H9 (cell line): Measurements from ENCODE around the gene HIPK2. TPM values are rescaled to one million over a fixed set of nuclear protein-coding genes. Genes with fewer than 3 reads are reported as not detected.
A peak's percentile ranks its signal among the peaks of the same experiment; 100 is the strongest.

Experiments
- DNase-seq: peaks from one replicate; pipeline ENCODE4 v3.0.0-alpha.2; 2017
- H2AFZ ChIP-seq: one replicate; pipeline ENCODE4 v1.6.1; 2013; ENCODE audit warnings: mild to moderate bottlenecking, low read length, control low read depth, moderate library complexity
- H2AK5ac ChIP-seq: 2 replicates; pipeline ENCODE4 v1.6.1; 2013; ENCODE audit warnings: low read length, control low read depth, mixed read lengths; ENCODE audit not compliant: insufficient read length
- H2BK120ac ChIP-seq: one replicate; pipeline ENCODE4 v1.6.1; 2013; ENCODE audit warnings: low read depth, mild to moderate bottlenecking, low read length, control low read depth, inconsistent platforms; ENCODE audit not compliant: poor library complexity, severe bottlenecking
- H2BK12ac ChIP-seq: 2 replicates; pipeline ENCODE4 v1.6.1; 2013; ENCODE audit warnings: low read length, control low read depth, mixed read lengths, low read depth; ENCODE audit not compliant: insufficient read length
- H2BK15ac ChIP-seq: 2 replicates; pipeline ENCODE4 v1.6.1; 2013; ENCODE audit warnings: low read depth, low read length, control low read depth
- H2BK20ac ChIP-seq: one replicate; pipeline ENCODE4 v1.6.1; 2013; ENCODE audit warnings: low read depth, mild to moderate bottlenecking, low read length, control low read depth, inconsistent platforms; ENCODE audit not compliant: poor library complexity, severe bottlenecking
- H2BK5ac ChIP-seq: 2 replicates; pipeline ENCODE4 v1.6.1; 2013; ENCODE audit warnings: low read length, control low read depth, mixed read lengths; ENCODE audit not compliant: insufficient read length
- H3K14ac ChIP-seq: 2 replicates; pipeline ENCODE4 v1.6.1; 2013; ENCODE audit warnings: low read length, control low read depth; ENCODE audit not compliant: insufficient read depth
- H3K18ac ChIP-seq: 2 replicates; pipeline ENCODE4 v1.6.1; 2013; ENCODE audit warnings: low read depth, mild to moderate bottlenecking, mixed read lengths, low read length, control low read depth; ENCODE audit not compliant: insufficient read length
- H3K23ac ChIP-seq: 2 replicates; pipeline ENCODE4 v1.6.1; 2013; ENCODE audit warnings: low read length, control low read depth, mixed read lengths, low read depth; ENCODE audit not compliant: insufficient read length
- H3K23me2 ChIP-seq: 2 replicates; pipeline ENCODE4 v1.6.1; 2013; ENCODE audit warnings: low read depth, mild to moderate bottlenecking, mixed read lengths, low read length, control low read depth; ENCODE audit not compliant: insufficient read length, poor library complexity, severe bottlenecking
- H3K27ac ChIP-seq: 2 replicates; pipeline ENCODE4 v1.5.1; 2013; ENCODE audit warnings: low read length, control low read depth, mixed read lengths, low read depth; ENCODE audit not compliant: insufficient read length
- H3K27me3 ChIP-seq: 2 replicates; pipeline ENCODE4 v1.6.1; 2013; ENCODE audit warnings: low read length, control low read depth, inconsistent platforms; ENCODE audit not compliant: insufficient read depth
- H3K4ac ChIP-seq: 2 replicates; pipeline ENCODE4 v1.6.1; 2013; ENCODE audit warnings: low read depth, mild to moderate bottlenecking, control low read depth, inconsistent platforms, low read length, moderate library complexity
- H3K4me1 ChIP-seq: 2 replicates; pipeline ENCODE4 v1.6.1; 2013; ENCODE audit warnings: low read length, control low read depth, inconsistent platforms; ENCODE audit not compliant: insufficient read depth
- H3K4me2 ChIP-seq: 2 replicates; pipeline ENCODE4 v1.6.1; 2013; ENCODE audit warnings: low read length, control low read depth, mixed read lengths; ENCODE audit not compliant: insufficient read length, insufficient read depth
- H3K56ac ChIP-seq: 2 replicates; pipeline ENCODE4 v1.6.1; 2013; ENCODE audit warnings: low read depth, mild to moderate bottlenecking, mixed read lengths, low read length, control low read depth; ENCODE audit not compliant: insufficient read length
- H3K79me1 ChIP-seq: 2 replicates; pipeline ENCODE4 v1.6.1; 2013; ENCODE audit warnings: low read depth, mild to moderate bottlenecking, moderate library complexity, low read length, control low read depth, inconsistent platforms; ENCODE audit not compliant: insufficient read depth, poor library complexity, severe bottlenecking
- H3K79me2 ChIP-seq: 2 replicates; pipeline ENCODE4 v1.6.1; 2013; ENCODE audit warnings: low read length, control low read depth, inconsistent platforms; ENCODE audit not compliant: insufficient read depth
- H3K9ac ChIP-seq: 2 replicates; pipeline ENCODE4 v1.6.1; 2013; ENCODE audit warnings: low read length, control low read depth, mixed read lengths; ENCODE audit not compliant: insufficient read length; ENCODE audit errors: extremely low read depth
- H3K9me3 ChIP-seq: one replicate; pipeline ENCODE4 v1.6.1; 2013; ENCODE audit warnings: low read depth, low read length, inconsistent platforms; ENCODE audit not compliant: control insufficient read depth
- H3T11ph ChIP-seq: one replicate; pipeline ENCODE4 v1.6.1; 2013; ENCODE audit warnings: mild to moderate bottlenecking, low read length, control low read depth, inconsistent platforms
- H4K20me1 ChIP-seq: one replicate; pipeline ENCODE4 v1.6.1; 2013; ENCODE audit not compliant: control insufficient read depth, insufficient read length, insufficient read depth
- H4K5ac ChIP-seq: 2 replicates; pipeline ENCODE4 v1.6.1; 2013; ENCODE audit warnings: low read depth, mild to moderate bottlenecking, mixed read lengths, low read length, control low read depth; ENCODE audit not compliant: insufficient read length
- H4K8ac ChIP-seq: replicated peaks from 2 replicates; pipeline ENCODE4 v1.6.1; 2013; ENCODE audit warnings: low read length, control low read depth, mixed read lengths, low read depth; ENCODE audit not compliant: insufficient read length
- H4K91ac ChIP-seq: 2 replicates; pipeline ENCODE4 v1.6.1; 2013; ENCODE audit warnings: low read depth, mild to moderate bottlenecking, moderate library complexity, mixed read lengths, low read length, control low read depth; ENCODE audit not compliant: insufficient read length
- H3K27ac Mint-ChIP-seq, 3 experiments: 2 replicates in 2 of 3; 3 replicates in 1 of 3; pipeline ENCODE4 v1.8.0; 2020 to 2021; ENCODE audit warnings: mixed read lengths in 3 of 3, mild to moderate bottlenecking in 1 of 3, moderate library complexity in 1 of 3
- H3K27me3 Mint-ChIP-seq: 2 replicates; pipeline ENCODE4 v1.8.0; 2021; ENCODE audit warnings: low read depth, mild to moderate bottlenecking, moderate library complexity, mixed read lengths
- H3K36me3 Mint-ChIP-seq, 3 experiments: 2 replicates in 2 of 3; 3 replicates in 1 of 3; pipeline ENCODE4 v1.8.0; 2020 to 2021; ENCODE audit warnings: low read depth in 3 of 3, mixed read lengths in 3 of 3; ENCODE audit not compliant: insufficient read depth in 1 of 3
- H3K4me1 Mint-ChIP-seq, 2 experiments: 2 replicates each; pipeline ENCODE4 v1.8.0; 2020; ENCODE audit warnings: mixed read lengths in 2 of 2
- H3K4me3 Mint-ChIP-seq, 2 experiments: 2 replicates in 1 of 2; 3 replicates in 1 of 2; pipeline ENCODE4 v1.8.0; 2020 to 2021; ENCODE audit warnings: mild to moderate bottlenecking in 2 of 2, mixed read lengths in 2 of 2, moderate library complexity in 1 of 2
- H3K9me3 Mint-ChIP-seq, 2 experiments: 2 replicates in 1 of 2; 3 replicates in 1 of 2; pipeline ENCODE4 v1.8.0; 2020; ENCODE audit warnings: mild to moderate bottlenecking in 2 of 2, mixed read lengths in 2 of 2, moderate library complexity in 1 of 2
- CTCF ChIP-seq: fragments of 200-600 bp; sonication (generic); conservative IDR thresholded peaks from 3 replicates; pipeline ENCODE4 v1.8.0; 2021; ENCODE audit warnings: antibody characterized with exemption, mild to moderate bottlenecking
- WGBS: extraction: QIAGEN DNeasy Blood & Tissue Kit; methylation state at CpG from one replicate; pipeline ENCODE4 v1.1.7; 2013; ENCODE audit warnings: missing lambda C conversion rate, low lambda C conversion rate, mixed read lengths; ENCODE audit not compliant: insufficient read length; ENCODE audit errors: extremely low coverage; 5-methylcytosine and 5-hydroxymethylcytosine counted together
- total RNA-seq: library from RNA; stranded (reverse); gene quantifications from 2 replicates; pipeline ENCODE4 v1.2.1, GENCODE V29; 2021

Gene HIPK2
- total RNA-seq, 1 experiment from 2014 or later = 21.9 TPM

- Mint-ChIP-seq H3K4me3 (no peak overlapping the region), H3K4me1 (peaks cover 5% of the 10 kb centered on the region in 2 experiments; a peak in 3 of 4 replicates), H3K9me3 (no peaks in the 10 kb centered on the region), H3K27me3 (peaks cover 4% of the 10 kb centered on the region; the same call in 1 of the 2 replicates), H3K27ac (peak overlapping the region in 1 of 3 experiments; percentile 86; a peak in 1 of 7 replicates), H3K36me3 (no peaks in the 10 kb centered on the region)
- H2BK20ac ChIP-seq = no peak overlapping the region
- no peak overlapping the region for H3K4ac ChIP-seq
- no CpG with 5 or more reads among the region's 7 CpGs for WGBS
- no peak overlapping the region for H2AFZ ChIP-seq
- no peak overlapping the region for H2BK5ac ChIP-seq
- no peak overlapping the region for H2AK5ac ChIP-seq
- H4K91ac ChIP-seq = no peak overlapping the region
- TF ChIP-seq CTCF = peak; percentile 48
- H4K8ac ChIP-seq = no peak overlapping the region
- H3K79me2 ChIP-seq = no peaks in the 10 kb centered on the region
- H3K23me2 ChIP-seq = no peaks in the 10 kb centered on the region
- no peak overlapping the region; the same call in 1 of the 2 replicates for H3K14ac ChIP-seq
- no peak overlapping the region for H3K9ac ChIP-seq
- no peak overlapping the region for H3K56ac ChIP-seq
- H3T11ph ChIP-seq = no peak overlapping the region
- H3K18ac ChIP-seq = no peak overlapping the region
- no peak overlapping the region for H3K23ac ChIP-seq
- no peak overlapping the region for H2BK12ac ChIP-seq
- H3K27me3 ChIP-seq = no peaks in the 10 kb centered on the region
- no peak overlapping the region for H2BK120ac ChIP-seq
- H3K4me1 ChIP-seq = no peaks in the 10 kb centered on the region
- no peaks in the 10 kb centered on the region for H3K79me1 ChIP-seq
- DNase-seq = no peak
- H3K9me3 ChIP-seq = no peaks in the 10 kb centered on the region
- H4K20me1 ChIP-seq = no peaks in the 10 kb centered on the region
- no peak overlapping the region for H4K5ac ChIP-seq
- no peak overlapping the region for H2BK15ac ChIP-seq
- H3K4me2 ChIP-seq = no peak overlapping the region
- H3K27ac ChIP-seq = no peak overlapping the region
Observed at GRCh38 chr7:139753081-139753692, 24.6 kb downstream of the HIPK2 start.
